HCT116 (cell line): ENCODE data around the gene ELOVL5. TPM values are rescaled to one million over a fixed set of nuclear protein-coding genes. Genes with fewer than 3 reads are reported as not detected.

Experiments
- ATAC-seq: fragments of 200-7000 bp; cut with Tn5 transposase; 2 replicates; pipeline ENCODE4 v1.9.1; 2020; ENCODE audit warnings: mild to moderate bottlenecking, moderate library complexity
- BruUV-seq: library from RNA; stranded (reverse); fragments of 400-500 nt; replicated peaks from 2 replicates; lab custom pipeline; 2021; lab: Mats Ljungman, UMichigan
- CTCF ChIA-PET: fragments of 300-600 bp; sonication (Branson Sonifier 250); formaldehyde crosslinking; loops from one replicate; lab custom pipeline; 2021; ENCODE audit warnings: antibody characterized with exemption; lab: Charles Lee
- POLR2A ChIA-PET: fragments of 300-600, 350-600 bp; sonication (Branson Sonifier 250); formaldehyde crosslinking; loops from one replicate; lab custom pipeline; 2021; ENCODE audit warnings: antibody characterized with exemption; lab: Charles Lee
- RAD21 ChIA-PET, 2 experiments: fragments of 300-600 bp; sonication (Branson Sonifier 250); formaldehyde crosslinking; loops; one replicate each; lab custom pipeline; 2023; ENCODE audit warnings: low total read pairs in 2 of 2; ENCODE audit not compliant: uncharacterized antibody in 2 of 2, unreplicated experiment in 2 of 2, low non-redundant PET in 1 of 2; lab: Charles Lee
- DNase-seq: peaks from one replicate; pipeline ENCODE4 v3.0.0-alpha.2; 2010; ENCODE audit warnings: low read depth, low spot score
- H2AFZ ChIP-seq: fragments of 200-600 bp; shearing (Covaris generic), sonication (generic); 2 replicates; pipeline ENCODE4 v1.6.1; 2017; ENCODE audit warnings: low read depth, mixed run types, mixed read lengths, antibody characterized with exemption, low read length; ENCODE audit not compliant: poor library complexity, severe bottlenecking
- H3K27ac ChIP-seq: 2 replicates; pipeline ENCODE4 v1.5.1; 2012; ENCODE audit warnings: low read depth, low read length
- H3K27me3 ChIP-seq: fragments of 200-600 bp; sonication (generic); 2 replicates; pipeline ENCODE4 v1.6.1; 2016; ENCODE audit warnings: mixed run types, low read length, mixed read lengths; ENCODE audit not compliant: insufficient read depth
- H3K36me3 ChIP-seq, 2 experiments: fragments of 200-500 bp in 1 of 2; fragments of 200-600 bp in 1 of 2; sonication (Bioruptor generic) in 1 of 2; sonication (generic) in 1 of 2; 2 replicates each; pipeline versions ENCODE4 v1.5.1 to v1.6.1; 2014 to 2016; ENCODE audit warnings: low read length in 2 of 2, inconsistent platforms in 1 of 2, mixed read lengths in 1 of 2, mixed run types in 1 of 2; ENCODE audit not compliant: insufficient read depth in 2 of 2, control insufficient read depth in 1 of 2
- H3K4me1 ChIP-seq, 2 experiments: fragments of 200-600 bp in 1 of 2; sonication (generic) in 1 of 2; 2 replicates each; pipeline versions ENCODE4 v1.5.1 to v1.6.1; 2012 to 2017; ENCODE audit warnings: low read length in 2 of 2, inconsistent platforms in 1 of 2, mild to moderate bottlenecking in 1 of 2, mixed read lengths in 1 of 2, mixed run types in 1 of 2, moderate library complexity in 1 of 2; ENCODE audit not compliant: insufficient read depth in 2 of 2, control insufficient read depth in 1 of 2
- H3K4me2 ChIP-seq: fragments of 200-600 bp; sonication (generic); 2 replicates; pipeline ENCODE4 v1.6.1; 2017; ENCODE audit warnings: mixed run types, low read length, mixed read lengths
- H3K4me3 ChIP-seq, 2 experiments: fragments of 200-600 bp in 1 of 2; sonication (generic) in 1 of 2; replicated peaks in 1 of 2; 2 replicates each; pipeline ENCODE4 v1.5.1; 2011 to 2016; ENCODE audit warnings: low read length in 2 of 2, control low read depth in 1 of 2, low read depth in 1 of 2, mild to moderate bottlenecking in 1 of 2, mixed read lengths in 1 of 2, mixed run types in 1 of 2
- H3K79me2 ChIP-seq: fragments of 200-600 bp; sonication (generic); 2 replicates; pipeline ENCODE4 v1.6.1; 2017; ENCODE audit warnings: mild to moderate bottlenecking, mixed run types, low read length, moderate library complexity, mixed read lengths; ENCODE audit not compliant: insufficient read depth
- H3K9ac ChIP-seq: fragments of 200-600 bp; sonication (generic); 2 replicates; pipeline ENCODE4 v1.6.1; 2016; ENCODE audit warnings: low read length, mixed read lengths
- H3K9me2 ChIP-seq: fragments of 200-600 bp; sonication (generic), shearing (Covaris generic); 2 replicates; pipeline ENCODE4 v1.6.1; 2017; ENCODE audit warnings: mixed run types, mild to moderate bottlenecking, moderate library complexity; ENCODE audit not compliant: insufficient read depth
- H3K9me3 ChIP-seq, 2 experiments: fragments of 200-500 bp in 1 of 2; fragments of 200-600 bp in 1 of 2; sonication (Bioruptor generic) in 1 of 2; sonication (generic) in 1 of 2; 2 replicates each; pipeline ENCODE4 v1.6.1; 2014 to 2017; ENCODE audit warnings: low read length in 2 of 2, mixed read lengths in 2 of 2, inconsistent platforms in 1 of 2, low read depth in 1 of 2, mild to moderate bottlenecking in 1 of 2, mixed run types in 1 of 2, moderate library complexity in 1 of 2; ENCODE audit not compliant: control insufficient read depth in 1 of 2, insufficient read depth in 1 of 2
- H4K20me1 ChIP-seq: fragments of 200-600 bp; sonication (generic), shearing (Covaris generic); 2 replicates; pipeline ENCODE4 v1.6.1; 2017; ENCODE audit warnings: mixed run types, mild to moderate bottlenecking, moderate library complexity; ENCODE audit not compliant: insufficient read depth
- ATF3 ChIP-seq: IDR thresholded peaks from 2 replicates; pipeline ENCODE4 v1.6.1; 2012
- EGR1 ChIP-seq: IDR thresholded peaks from 2 replicates; pipeline ENCODE4 v1.6.1; 2012; ENCODE audit warnings: low read depth
- ELF1 ChIP-seq: IDR thresholded peaks from 2 replicates; pipeline ENCODE4 v1.6.1; 2012; ENCODE audit warnings: low read depth, borderline replicate concordance
- FOSL1 ChIP-seq: IDR thresholded peaks from 2 replicates; pipeline ENCODE4 v1.6.1; 2012; ENCODE audit warnings: low read depth
- JUND ChIP-seq: IDR thresholded peaks from 2 replicates; pipeline ENCODE4 v1.6.1; 2012
- POLR2A ChIP-seq: IDR thresholded peaks from 2 replicates; pipeline ENCODE4 v1.7.0; 2011; ENCODE audit warnings: borderline replicate concordance; ENCODE audit not compliant: insufficient read depth, insufficient read length; ENCODE audit errors: extremely low read depth
- POLR2AphosphoS5 ChIP-seq: IDR thresholded peaks from 2 replicates; pipeline ENCODE4 v1.6.1; 2011; ENCODE audit warnings: mild to moderate bottlenecking, low read depth, low read length, moderate library complexity
- RAD21 ChIP-seq: IDR thresholded peaks from 2 replicates; pipeline ENCODE4 v1.6.1; 2012; ENCODE audit warnings: low read depth, mild to moderate bottlenecking
- SIN3A ChIP-seq: IDR thresholded peaks from 2 replicates; pipeline ENCODE4 v1.6.1; 2012; ENCODE audit warnings: low read depth
- SP1 ChIP-seq: IDR thresholded peaks from 2 replicates; pipeline ENCODE4 v1.6.1; 2012; ENCODE audit warnings: low read depth
- SRF ChIP-seq: IDR thresholded peaks from 2 replicates; pipeline ENCODE4 v1.6.1; 2012; ENCODE audit warnings: low read depth
- TCF7L2 ChIP-seq: IDR thresholded peaks from 2 replicates; pipeline ENCODE4 v1.7.0; 2011; ENCODE audit warnings: borderline replicate concordance, inconsistent platforms; ENCODE audit not compliant: insufficient read depth, insufficient read length; ENCODE audit errors: extremely low read depth
- YY1 ChIP-seq: IDR thresholded peaks from 2 replicates; pipeline ENCODE4 v1.6.1; 2011; ENCODE audit warnings: low read length, low read depth, moderate library complexity, mild to moderate bottlenecking; ENCODE audit not compliant: insufficient replicate concordance; ENCODE audit errors: extremely low read depth
- intact Hi-C: fragments of 100-400 bp; cut with micrococcal nuclease; formaldehyde crosslinking; loops from 2 replicates; pipeline ENCODE4 v1.10.0; 2022
- total RNA-seq: library from RNA; stranded (reverse); gene quantifications from one replicate; pipeline ENCODE4 v1.2.1, GENCODE V29; 2021; ENCODE audit not compliant: unreplicated experiment
- TF ChIP-seq, protein P1 (sequence below), 3 experiments: fragments of 200-600 bp in 1 of 3; sonication (generic) in 1 of 3; IDR thresholded peaks in 2 of 3; conservative IDR thresholded peaks in 1 of 3; 2 replicates each; pipeline ENCODE4 v1.5.1; 2012 to 2017; ENCODE audit warnings: low read depth in 2 of 3, low read length in 2 of 3, antibody characterized with exemption in 1 of 3, borderline replicate concordance in 1 of 3, control low read depth in 1 of 3, mild to moderate bottlenecking in 1 of 3, mixed read lengths in 1 of 3, mixed run types in 1 of 3, moderate library complexity in 1 of 3; ENCODE audit not compliant: insufficient read depth in 1 of 3

The ELOVL5 gene
- total RNA-seq, 1 experiment from 2014 or later: 85.3 TPM

GRCh38 chr6:53353624-53354023, 4.9 kb upstream of the ELOVL5 start:
- ChIA-PET CTCF (no interaction called here), RAD21 (no interaction called here), POLR2A (no interaction called here)
- Histone ChIP-seq H3K36me3 (no peaks in the 10 kb centered on the region), H2AFZ (no peak overlapping the region), H3K9ac (no peak overlapping the region), H4K20me1 (no peaks in the 10 kb centered on the region), H3K9me3 (no peaks in the 10 kb centered on the region), H3K4me2 (no peak overlapping the region), H3K79me2 (no peaks in the 10 kb centered on the region; the same call in 1 of the 2 replicates), H3K27ac (no peak overlapping the region), H3K27me3 (no peaks in the 10 kb centered on the region), H3K4me1 (peaks cover 12 to 21% of the 10 kb centered on the region in 2 experiments), H3K9me2 (no peaks in the 10 kb centered on the region), H3K4me3 (no peak overlapping the region)
- TF ChIP-seq TCF7L2 (no peak), SP1 (no peak), EGR1 (no peak), JUND (no peak), YY1 (no peak)
- DNase-seq (no peak), ATAC-seq (no peak)
- BruUV-seq: no TSS peak
- intact Hi-C loops: no loop called here

- ChIA-PET RAD21 (no interaction called here), POLR2A (no interaction called here), CTCF (no interaction called here)
- intact Hi-C loops: no loop called here
- Histone ChIP-seq H3K4me3 (no peak overlapping the region), H3K9me2 (no peaks in the 10 kb centered on the region), H2AFZ (no peak overlapping the region), H3K36me3 (no peaks in the 10 kb centered on the region), H4K20me1 (no peaks in the 10 kb centered on the region), H3K4me1 (peaks cover 4 to 17% of the 10 kb centered on the region in 2 experiments; a peak in 3 of 4 replicates), H3K27ac (no peak overlapping the region), H3K9ac (no peak overlapping the region), H3K4me2 (no peak overlapping the region), H3K9me3 (no peaks in the 10 kb centered on the region), H3K27me3 (no peaks in the 10 kb centered on the region), H3K79me2 (peaks cover 12% of the 10 kb centered on the region)
- ATAC-seq (no peak), DNase-seq (no peak)
- TF ChIP-seq TCF7L2 (no peak), FOSL1 (no peak), SP1 (no peak), SIN3A (no peak), POLR2A (no peak), EGR1 (no peak), JUND (no peak), YY1 (no peak), POLR2AphosphoS5 (no peak), ELF1 (no peak), RAD21 (no peak), ATF3 (no peak), SRF (no peak)
- TF ChIP-seq, protein P1, sequence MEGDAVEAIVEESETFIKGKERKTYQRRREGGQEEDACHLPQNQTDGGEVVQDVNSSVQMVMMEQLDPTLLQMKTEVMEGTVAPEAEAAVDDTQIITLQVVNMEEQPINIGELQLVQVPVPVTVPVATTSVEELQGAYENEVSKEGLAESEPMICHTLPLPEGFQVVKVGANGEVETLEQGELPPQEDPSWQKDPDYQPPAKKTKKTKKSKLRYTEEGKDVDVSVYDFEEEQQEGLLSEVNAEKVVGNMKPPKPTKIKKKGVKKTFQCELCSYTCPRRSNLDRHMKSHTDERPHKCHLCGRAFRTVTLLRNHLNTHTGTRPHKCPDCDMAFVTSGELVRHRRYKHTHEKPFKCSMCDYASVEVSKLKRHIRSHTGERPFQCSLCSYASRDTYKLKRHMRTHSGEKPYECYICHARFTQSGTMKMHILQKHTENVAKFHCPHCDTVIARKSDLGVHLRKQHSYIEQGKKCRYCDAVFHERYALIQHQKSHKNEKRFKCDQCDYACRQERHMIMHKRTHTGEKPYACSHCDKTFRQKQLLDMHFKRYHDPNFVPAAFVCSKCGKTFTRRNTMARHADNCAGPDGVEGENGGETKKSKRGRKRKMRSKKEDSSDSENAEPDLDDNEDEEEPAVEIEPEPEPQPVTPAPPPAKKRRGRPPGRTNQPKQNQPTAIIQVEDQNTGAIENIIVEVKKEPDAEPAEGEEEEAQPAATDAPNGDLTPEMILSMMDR (IDR thresholded peaks at IDR 0.05 in 2 of 3, conservative IDR thresholded peaks at IDR 0.05 in 1 of 3; ENCODE audit: borderline replicate concordance in 1 of 3, insufficient read depth in 1 of 3, low read depth in 2 of 3, low read length in 2 of 3): no peak
- BruUV-seq: no TSS peak
Measured at GRCh38 chr6:53352360-53352759, 3.6 kb upstream of the ELOVL5 start.
